Spinal cord (tissue), 10 donors: Measurements from ENCODE around the gene PLA2G1B. TPM values are rescaled to one million over a fixed set of nuclear protein-coding genes. Genes with fewer than 3 reads are reported as not detected.
A peak's percentile ranks its signal among the peaks of the same experiment; 100 is the strongest.
"Not testable (repeated sequence)": the region's sequence is repeated elsewhere in the genome, so short reads cannot be mapped to it uniquely, and the experiment has no call there.

Experiments
- DNase-seq, 6 donors: peaks; one replicate each; pipeline versions ENCODE4 v3.0.0 to v3.0.0-alpha.2; 2013 to 2015; ENCODE audit warnings: low spot score in 6 of 6, low read depth in 4 of 6
- H3K27ac ChIP-seq: one replicate; pipeline ENCODE4 v1.5.1; 2013; ENCODE audit warnings: low read depth, low read length, control low read depth
- H3K27me3 ChIP-seq: one replicate; pipeline ENCODE4 v1.6.1; 2013; ENCODE audit warnings: low read length; ENCODE audit not compliant: control insufficient read depth, insufficient read depth
- H3K36me3 ChIP-seq: one replicate; pipeline ENCODE4 v1.6.1; 2013; ENCODE audit warnings: low read length; ENCODE audit not compliant: control insufficient read depth, insufficient read depth
- H3K4me1 ChIP-seq: one replicate; pipeline ENCODE4 v1.6.1; 2013; ENCODE audit warnings: low read length; ENCODE audit not compliant: control insufficient read depth, insufficient read depth
- H3K4me3 ChIP-seq: one replicate; pipeline ENCODE4 v1.5.1; 2013; ENCODE audit warnings: low read depth, low read length, control low read depth
- H3K9me3 ChIP-seq: one replicate; pipeline ENCODE4 v1.6.1; 2013; ENCODE audit warnings: low read length; ENCODE audit not compliant: control insufficient read depth, insufficient read depth
- WGBS: methylation state at CpG from one replicate; pipeline ENCODE4 v1.1.5; 2013; ENCODE audit warnings: missing lambda C conversion rate; ENCODE audit not compliant: insufficient coverage; 5-methylcytosine and 5-hydroxymethylcytosine counted together
- polyA plus RNA-seq, 2 donors: library from polyadenylated mRNA; unstranded; fragments of 120-200 nt; gene quantifications; one replicate each; pipeline ENCODE4 v1.2.1, GENCODE V29; 2013; ENCODE audit not compliant: insufficient read length in 2 of 2
- total RNA-seq, 2 donors: library from RNA; depleted of rRNA in 1 of 2; stranded (reverse); fragments of 120-200 nt in 1 of 2; fragments of >200 nt in 1 of 2; gene quantifications; one replicate each; pipeline versions ENCODE4 v1.2.3 to v1.2.4, GENCODE V29; 2013 to 2014
- donor health status: healthy.

PLA2G1B gene
- total and polyA plus RNA-seq, 4 donors: 0.59 to 0.72 TPM; not detected in 2

DNA sequence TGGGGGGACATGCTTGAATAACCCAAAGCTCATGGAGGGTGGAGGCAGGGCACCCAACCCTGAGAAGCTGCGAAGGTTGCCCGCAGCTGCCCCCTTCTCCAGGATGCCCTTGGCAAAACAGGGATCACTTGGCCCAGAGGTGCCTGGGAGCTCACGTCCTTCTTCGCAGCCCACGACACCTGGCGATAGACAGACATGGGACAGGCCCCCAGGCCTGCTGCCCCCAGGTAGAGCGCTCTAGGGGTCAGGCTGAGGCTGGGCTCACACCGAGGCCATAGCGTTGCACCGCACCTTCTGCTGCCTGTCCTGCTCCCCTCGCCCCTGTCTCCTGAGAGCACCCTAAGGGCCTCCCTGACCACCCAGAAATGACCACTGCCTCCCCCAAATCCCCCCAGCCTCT lies 20.2 kb upstream of the PLA2G1B start:
- peaks cover 92% of the 10 kb centered on the region for H3K36me3 ChIP-seq
- DNase-seq: no peak
- no peak overlapping the region for H3K4me3 ChIP-seq
- no peak overlapping the region for H3K27ac ChIP-seq
- H3K4me1 ChIP-seq: peaks cover 6% of the 10 kb centered on the region
- H3K9me3 ChIP-seq: no peaks in the 10 kb centered on the region
- WGBS: 94% methylated on average over 11 of the region's 11 CpGs
- no peaks in the 10 kb centered on the region for H3K27me3 ChIP-seq

DNA sequence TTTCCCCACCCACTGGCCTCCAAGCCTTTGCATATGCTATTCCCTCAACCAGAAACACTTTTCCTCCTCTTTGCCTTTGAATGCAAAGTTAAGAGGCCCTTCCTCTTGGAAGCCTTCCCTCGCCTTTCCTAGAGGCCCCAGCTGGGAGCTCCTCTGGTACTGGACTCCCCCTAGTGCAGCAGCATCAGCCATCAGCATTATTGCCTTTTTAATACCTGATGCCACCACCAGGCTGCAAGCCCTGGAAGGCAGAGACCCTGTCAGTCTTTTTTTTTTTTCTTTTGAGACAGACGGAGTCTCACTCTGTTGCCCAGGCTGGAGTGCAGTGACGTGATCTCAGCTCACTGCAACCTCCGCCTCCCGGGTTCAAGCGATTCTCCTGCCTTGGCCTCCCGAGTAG lies 19.1 kb upstream of the PLA2G1B start:
- no peaks in the 10 kb centered on the region for H3K9me3 ChIP-seq
- H3K27ac ChIP-seq: no peak overlapping the region
- no peaks in the 10 kb centered on the region for H3K27me3 ChIP-seq
- whole genome bisulfite sequencing: 97% methylated on average over 2 of the region's 7 CpGs
- H3K4me1 ChIP-seq: peaks cover 11% of the 10 kb centered on the region
- peaks cover 96% of the 10 kb centered on the region for H3K36me3 ChIP-seq
- H3K4me3 ChIP-seq: no peak overlapping the region
- no peak for DNase-seq

DNA sequence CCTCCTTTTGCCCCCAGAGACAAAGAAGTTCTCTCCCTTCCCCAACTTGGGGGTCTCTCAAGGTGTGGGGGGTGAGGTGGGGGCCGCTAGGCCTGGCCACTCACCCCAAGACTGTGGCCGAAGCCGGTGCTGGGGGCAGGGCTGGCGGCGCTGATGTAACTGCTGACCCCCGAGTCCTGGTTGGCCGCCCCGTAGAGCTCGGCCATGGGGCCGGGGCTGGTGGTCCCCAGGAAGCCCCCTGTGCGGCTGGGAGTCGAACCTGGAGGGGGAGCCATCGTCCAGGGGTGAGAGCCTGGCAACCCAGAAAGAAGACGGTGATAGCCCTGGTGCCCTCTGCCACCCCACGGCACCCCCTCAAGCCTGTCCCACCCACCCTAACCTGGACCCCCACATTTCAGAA lies 18.5 kb upstream of the PLA2G1B start:
- peaks cover 92% of the 10 kb centered on the region for H3K36me3 ChIP-seq
- 93% methylated on average over 11 of the region's 15 CpGs for WGBS

DNA sequence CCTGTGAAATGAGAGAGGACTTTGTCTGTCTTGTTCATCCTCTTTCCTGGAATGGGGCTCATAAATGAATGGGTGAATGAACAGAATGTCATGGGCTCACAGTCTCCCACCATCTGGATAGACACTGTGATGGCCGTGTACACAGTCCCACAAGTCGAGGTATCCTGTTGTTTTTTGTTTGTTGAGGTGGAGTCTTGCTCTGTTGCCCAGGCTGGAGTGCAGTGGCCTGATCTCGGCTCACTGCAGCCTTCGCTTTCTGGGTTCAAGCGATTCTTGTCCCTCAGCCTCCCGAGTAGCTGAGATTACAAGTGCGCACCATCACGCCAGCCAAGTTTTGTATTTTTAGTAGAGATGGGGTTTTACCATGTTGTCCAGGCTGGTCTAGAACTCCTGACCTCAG lies 16.1 kb upstream of the PLA2G1B start:
- no peak for DNase-seq
- Histone ChIP-seq H3K36me3 (peaks cover 72% of the 10 kb centered on the region), H3K9me3 (no peaks in the 10 kb centered on the region), H3K4me3 (no peak overlapping the region), H3K27ac (no peak overlapping the region), H3K4me1 (peaks cover 5% of the 10 kb centered on the region), H3K27me3 (no peaks in the 10 kb centered on the region)
- WGBS: 79% methylated on average over 7 of the region's 8 CpGs

More for the DNA sequence above, 18.5 kb upstream of the PLA2G1B start:
- peaks cover 5% of the 10 kb centered on the region for H3K4me1 ChIP-seq
- no peaks in the 10 kb centered on the region for H3K27me3 ChIP-seq
- DNase-seq: no peak
- H3K4me3 ChIP-seq: no peak overlapping the region
- no peaks in the 10 kb centered on the region for H3K9me3 ChIP-seq
- H3K27ac ChIP-seq: no peak overlapping the region

DNA sequence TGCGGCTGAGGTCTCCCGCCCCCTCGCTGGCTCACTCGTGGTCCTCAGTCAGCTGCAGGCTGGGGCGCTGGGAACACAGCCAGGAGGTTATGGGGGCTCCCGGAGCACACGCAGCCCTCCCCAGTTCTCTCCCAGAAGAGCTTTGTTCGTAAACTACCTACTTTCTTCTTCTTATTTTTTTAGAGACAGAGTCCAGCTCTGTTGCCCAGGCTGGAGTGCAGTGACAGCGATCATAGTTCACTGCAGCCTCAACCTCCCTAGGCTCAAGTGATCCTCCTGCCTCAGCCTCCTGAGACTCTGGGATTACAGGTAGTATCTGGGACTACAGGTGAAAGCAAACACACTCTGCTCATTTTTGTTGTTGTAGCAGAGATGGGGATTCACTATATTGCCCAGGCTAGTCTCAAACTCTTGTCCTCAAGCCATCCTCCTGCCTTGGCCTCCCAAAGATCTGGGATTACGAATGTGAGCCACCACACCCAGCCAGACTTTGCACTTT lies 15.5 kb upstream of the PLA2G1B start:
- Histone ChIP-seq H3K36me3 (peaks cover 66% of the 10 kb centered on the region), H3K4me3 (no peak overlapping the region), H3K4me1 (peaks cover 5% of the 10 kb centered on the region), H3K9me3 (no peaks in the 10 kb centered on the region), H3K27ac (no peak overlapping the region), H3K27me3 (no peaks in the 10 kb centered on the region)
- DNase-seq: no peak
- 54% methylated on average over 9 of the region's 10 CpGs for WGBS

DNA sequence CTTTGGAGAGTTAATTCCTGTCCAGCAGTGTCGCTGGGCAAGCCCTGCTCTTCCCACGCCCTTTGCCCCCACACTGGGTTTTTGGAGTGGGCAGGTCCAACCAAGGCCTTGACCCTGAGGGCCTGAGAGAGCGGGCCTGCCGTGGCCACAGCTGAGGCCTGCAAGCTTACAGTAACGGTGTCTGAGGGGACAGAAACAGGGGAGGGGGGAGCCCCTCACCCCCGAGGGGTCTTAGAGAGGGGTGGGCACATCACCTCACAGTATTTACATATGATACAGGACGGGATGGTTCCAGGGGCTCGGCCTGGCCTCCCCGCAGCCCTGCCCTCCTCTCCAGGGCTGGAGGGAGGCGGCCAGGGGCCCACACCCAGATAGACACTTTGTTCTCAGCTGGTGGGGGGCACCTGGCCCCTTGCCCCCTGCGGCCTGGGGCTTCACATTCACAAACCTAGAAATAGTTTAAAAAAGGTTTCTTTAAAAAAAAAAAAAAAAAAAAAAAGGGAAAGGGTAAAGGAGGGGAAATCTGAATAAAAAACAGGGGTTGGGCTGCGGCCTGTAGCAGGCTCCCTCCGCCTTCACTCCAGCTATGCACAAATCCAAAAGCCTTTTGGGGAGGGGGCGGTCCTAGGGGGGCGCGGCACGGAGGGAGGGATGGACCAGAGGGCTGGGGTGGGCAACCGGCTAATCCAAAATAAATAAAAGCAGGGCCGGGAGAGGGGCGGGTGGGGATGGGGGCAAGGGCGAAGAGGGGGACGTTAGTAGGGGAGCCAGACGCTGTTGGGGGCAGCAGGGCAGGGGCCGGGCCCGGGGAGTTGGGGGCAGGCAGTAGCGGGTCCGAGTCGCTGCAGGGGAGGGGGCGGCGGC lies 14.8 kb upstream of the PLA2G1B start:
- Histone ChIP-seq H3K4me3 (no peak overlapping the region), H3K4me1 (peaks cover 5% of the 10 kb centered on the region), H3K9me3 (no peaks in the 10 kb centered on the region), H3K36me3 (peaks cover 59% of the 10 kb centered on the region), H3K27ac (no peak overlapping the region), H3K27me3 (no peaks in the 10 kb centered on the region)
- no peak for DNase-seq
- WGBS: 44% methylated on average over 20 of the region's 30 CpGs

DNA sequence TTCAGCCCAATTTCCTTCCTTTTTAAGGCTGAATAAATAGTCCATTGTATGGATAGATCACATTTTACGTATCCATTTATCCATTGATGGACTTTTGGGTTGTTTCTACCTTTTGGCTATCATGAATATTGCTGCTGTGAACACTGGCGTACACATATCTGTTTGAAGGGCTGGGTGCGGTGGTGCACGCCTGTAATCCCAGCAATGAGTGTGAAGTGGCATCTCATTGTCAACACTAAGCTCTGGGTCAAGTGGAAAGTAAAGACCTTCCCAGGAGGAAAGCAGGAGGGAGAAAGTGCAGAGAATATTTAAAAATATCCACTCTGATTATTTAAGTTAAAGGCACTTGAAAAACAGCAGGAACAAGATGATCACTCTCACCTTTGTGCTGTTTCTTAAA lies 11.7 kb upstream of the PLA2G1B start:
- no peak for DNase-seq
- Histone ChIP-seq H3K9me3 (no peaks in the 10 kb centered on the region), H3K4me1 (peaks cover 5% of the 10 kb centered on the region), H3K27ac (no peak overlapping the region), H3K36me3 (peaks cover 27% of the 10 kb centered on the region), H3K27me3 (no peaks in the 10 kb centered on the region), H3K4me3 (no peak overlapping the region)
- WGBS: 100% methylated on average over 1 of the region's 4 CpGs

DNA sequence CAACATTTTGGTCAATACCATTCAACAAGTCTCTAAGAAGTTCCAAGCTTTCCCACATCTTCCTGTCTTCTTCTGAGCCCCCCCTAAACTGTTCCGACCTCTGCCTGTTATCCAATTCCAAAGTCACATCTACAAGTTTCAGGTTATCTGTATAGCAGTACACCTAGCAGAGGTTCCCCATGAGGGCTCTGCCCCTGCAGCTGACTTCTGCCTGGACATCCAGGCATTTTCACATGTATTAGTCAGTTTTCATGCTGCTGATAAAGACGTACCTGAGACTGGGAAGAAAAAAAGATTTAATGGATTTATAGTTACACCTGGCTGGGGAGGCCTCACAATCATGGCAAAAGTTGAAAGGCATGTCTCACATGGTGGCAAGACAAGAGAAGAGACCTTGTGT lies 10.2 kb upstream of the PLA2G1B start:
- H3K27me3 ChIP-seq: no peaks in the 10 kb centered on the region
- no peaks in the 10 kb centered on the region for H3K9me3 ChIP-seq
- peaks cover 5% of the 10 kb centered on the region for H3K4me1 ChIP-seq
- WGBS: 100% methylated on average over 2 of the region's 2 CpGs
- no peak for DNase-seq
- H3K4me3 ChIP-seq: no peak overlapping the region
- no peak overlapping the region for H3K27ac ChIP-seq
- peaks cover 12% of the 10 kb centered on the region for H3K36me3 ChIP-seq

DNA sequence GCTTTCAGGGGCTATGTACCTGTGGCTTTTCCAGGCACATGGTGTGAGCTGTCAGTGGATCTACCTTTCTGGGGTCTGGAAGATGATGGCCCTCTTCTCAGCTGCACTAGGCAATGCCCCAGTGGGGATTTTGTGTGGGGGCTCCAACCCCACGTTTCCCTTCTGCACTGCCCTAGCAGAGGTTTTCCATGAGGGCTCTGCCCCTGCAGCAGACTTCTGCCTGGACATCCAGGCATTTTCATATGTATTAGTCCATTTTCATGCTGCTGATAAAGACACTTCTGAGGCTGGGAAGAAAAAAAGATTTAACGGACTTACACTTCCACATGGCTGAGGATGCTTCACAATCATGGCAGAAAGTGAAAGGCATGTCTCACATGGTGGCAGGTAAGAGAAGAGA lies 8.8 kb upstream of the PLA2G1B start:
- not testable (repeated sequence) for H3K27me3 ChIP-seq, H3K4me3 ChIP-seq, H3K36me3 ChIP-seq, H3K27ac ChIP-seq, DNase-seq, H3K9me3 ChIP-seq, H3K4me1 ChIP-seq
- 50% methylated on average over 1 of the region's 2 CpGs for whole genome bisulfite sequencing

DNA sequence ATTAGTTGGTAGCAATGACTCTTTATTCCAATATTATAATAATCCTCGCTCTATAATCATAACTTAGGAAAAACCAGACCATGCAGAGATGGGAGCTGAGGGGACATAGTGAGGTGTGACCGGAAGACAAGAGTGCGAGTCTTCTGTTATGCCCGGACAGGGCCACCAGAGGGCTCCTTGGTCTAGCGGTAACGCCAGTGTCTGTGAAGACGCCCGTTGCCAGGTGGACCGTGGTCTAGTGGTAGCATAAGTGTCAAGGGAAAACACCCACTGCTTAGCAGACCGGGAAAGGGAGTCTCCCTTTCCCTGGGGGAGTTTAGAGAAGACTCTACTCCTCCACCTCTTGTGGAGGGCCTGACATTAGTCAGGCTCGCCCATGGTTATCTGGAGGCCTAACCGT lies 7.9 kb upstream of the PLA2G1B start:
- peak in 2 of 6 donors; percentile 37 to 60 for DNase-seq

More for the DNA sequence above, 7.9 kb upstream of the PLA2G1B start:
- WGBS: under 1% methylated on average over 8 of the region's 12 CpGs
- not testable (repeated sequence) for H3K27ac ChIP-seq, H3K27me3 ChIP-seq, H3K4me1 ChIP-seq, H3K36me3 ChIP-seq, H3K4me3 ChIP-seq, H3K9me3 ChIP-seq
